Right lobe of liver (tissue), 6 donors: ENCODE results near the gene SKA1. TPM values are rescaled to one million over a fixed set of nuclear protein-coding genes. Genes with fewer than 3 reads are reported as not detected.
"Not testable (repeated sequence)": the region's sequence is repeated elsewhere in the genome, so short reads cannot be mapped to it uniquely, and the experiment has no call there.

Experiments
- ATAC-seq, 4 donors: fragments of 200-7000 bp; cut with Tn5 transposase; one replicate each; pipeline ENCODE4 v1.9.1; 2020; ENCODE audit warnings: mild to moderate bottlenecking in 4 of 4, moderate library complexity in 4 of 4
- DNase-seq, 3 donors: peaks; one replicate each; pipeline ENCODE4 v3.0.0-alpha.2; 2020
- H3K27ac ChIP-seq, 3 donors: fragments of 200-600 bp; one replicate each; pipeline ENCODE4 v1.8.0; 2022
- H3K27me3 ChIP-seq, 2 donors: fragments of 200-600 bp; one replicate each; pipeline ENCODE4 v1.8.0; 2022
- H3K36me3 ChIP-seq, 4 donors: fragments of 200-600 bp; sonication (generic) in 1 of 4; one replicate each; pipeline versions ENCODE4 v1.5.1 to v1.8.0; 2017 to 2022; ENCODE audit warnings: control low read depth in 1 of 4
- H3K4me1 ChIP-seq, 4 donors: fragments of 200-600 bp; sonication (generic) in 1 of 4; one replicate each; pipeline versions ENCODE4 v1.5.1 to v1.8.0; 2017 to 2022; ENCODE audit warnings: control low read depth in 1 of 4
- H3K4me3 ChIP-seq, 3 donors: fragments of 200-600 bp; one replicate each; pipeline ENCODE4 v1.8.0; 2022
- H3K9me3 ChIP-seq, 4 donors: fragments of 200-600 bp; sonication (generic) in 1 of 4; one replicate each; pipeline versions ENCODE4 v1.5.1 to v1.8.0; 2017 to 2022; ENCODE audit warnings: control low read depth in 1 of 4
- POLR2A ChIP-seq: fragments of 450-650 bp; IDR thresholded peaks from one replicate; pipeline ENCODE4 v1.6.1; 2017; ENCODE audit warnings: antibody characterized with exemption, mild to moderate bottlenecking
- WGBS: methylation state at CpG from one replicate; pipeline ENCODE4 v1.1.6; 2018; ENCODE audit warnings: low coverage, low lambda C conversion rate; ENCODE audit not compliant: insufficient coverage; ENCODE audit errors: missing lambda C conversion rate; 5-methylcytosine and 5-hydroxymethylcytosine counted together
- intact Hi-C, 2 donors: fragments of 100-400 bp; cut with DNase I; formaldehyde crosslinking; loops; one replicate each; pipeline versions ENCODE4 v1.11.2 to v1.14.1; 2022
- total RNA-seq, 6 experiments: library from RNA; depleted of rRNA in 2 of 6; stranded (reverse); fragments of >200 nt in 2 of 6; fragmentation: NEBNext Ultra II Directional in 3 of 6; extraction: Animal tissue kit (Norgen Biotek cat#: 25700) in 3 of 6; gene quantifications; one replicate each; pipeline versions ENCODE4 v1.1.0 to v1.2.4, GENCODE V29; 2016 to 2023
- TF ChIP-seq, protein P1 (sequence below), 4 donors: fragments of 200-600 bp in 3 of 4; fragments of 450-650 bp in 1 of 4; IDR thresholded peaks; one replicate each; pipeline versions ENCODE4 v1.5.1 to v1.8.0; 2016 to 2022; ENCODE audit warnings: antibody characterized with exemption in 4 of 4, mild to moderate bottlenecking in 2 of 4
- donor health status: DM: no; HTN: yes; CAD: no.
- donor health status: DM: no; HTN: no; CAD: no.
- donor health status: DM: no; HTN: no; CAD: no.
- donor health status: DM: no; HTN: yes; CAD: no.
- donor health status: DM: no; HTN: yes; CAD: no.

Gene SKA1
- total RNA-seq, 6 experiments from 2014 or later: 0.15 to 1.5 (median 0.75) TPM; not detected in 1

DNA sequence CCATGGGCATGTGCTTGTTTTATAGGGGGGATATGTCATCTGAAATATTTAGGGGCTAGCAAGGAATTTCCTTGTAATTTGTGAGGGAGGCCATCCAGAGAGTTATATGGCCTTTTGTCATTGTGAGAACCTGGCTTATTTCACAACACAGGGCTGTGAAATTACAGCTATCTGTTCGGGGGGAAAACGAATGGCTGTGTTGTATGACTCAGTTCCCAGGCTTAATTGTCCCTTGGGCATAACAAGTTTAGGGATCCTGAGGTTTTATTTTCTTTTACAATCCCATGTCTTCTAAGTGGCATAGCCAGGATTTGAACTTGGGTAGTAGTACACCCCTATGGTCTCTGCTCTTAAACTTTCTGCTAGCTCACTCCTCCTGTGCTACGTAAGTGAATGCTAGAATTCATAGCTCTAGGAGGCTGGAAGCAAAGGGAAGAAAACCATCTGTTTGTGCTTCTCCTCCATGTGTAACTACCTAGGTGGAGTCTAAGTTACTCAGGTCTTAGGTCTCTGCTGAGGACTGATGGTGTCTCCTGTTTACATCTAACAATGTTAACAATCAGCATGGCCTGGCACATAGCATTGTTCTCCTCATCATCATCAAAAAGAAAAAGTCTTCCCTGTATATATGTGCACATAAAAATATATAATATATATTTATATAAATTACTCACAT lies 53.8 kb downstream of the SKA1 start:
- WGBS: 76% methylated on average over 3 of the region's 3 CpGs
- Histone ChIP-seq H3K9me3 (no peaks in the 10 kb centered on the region), H3K4me1 (no peaks in the 10 kb centered on the region), H3K27me3 (no peaks in the 10 kb centered on the region), H3K4me3 (no peak overlapping the region), H3K27ac (no peak overlapping the region), H3K36me3 (no peaks in the 10 kb centered on the region)
- no peak for ATAC-seq
- no peak for TF ChIP-seq POLR2A
- TF ChIP-seq, protein P1, sequence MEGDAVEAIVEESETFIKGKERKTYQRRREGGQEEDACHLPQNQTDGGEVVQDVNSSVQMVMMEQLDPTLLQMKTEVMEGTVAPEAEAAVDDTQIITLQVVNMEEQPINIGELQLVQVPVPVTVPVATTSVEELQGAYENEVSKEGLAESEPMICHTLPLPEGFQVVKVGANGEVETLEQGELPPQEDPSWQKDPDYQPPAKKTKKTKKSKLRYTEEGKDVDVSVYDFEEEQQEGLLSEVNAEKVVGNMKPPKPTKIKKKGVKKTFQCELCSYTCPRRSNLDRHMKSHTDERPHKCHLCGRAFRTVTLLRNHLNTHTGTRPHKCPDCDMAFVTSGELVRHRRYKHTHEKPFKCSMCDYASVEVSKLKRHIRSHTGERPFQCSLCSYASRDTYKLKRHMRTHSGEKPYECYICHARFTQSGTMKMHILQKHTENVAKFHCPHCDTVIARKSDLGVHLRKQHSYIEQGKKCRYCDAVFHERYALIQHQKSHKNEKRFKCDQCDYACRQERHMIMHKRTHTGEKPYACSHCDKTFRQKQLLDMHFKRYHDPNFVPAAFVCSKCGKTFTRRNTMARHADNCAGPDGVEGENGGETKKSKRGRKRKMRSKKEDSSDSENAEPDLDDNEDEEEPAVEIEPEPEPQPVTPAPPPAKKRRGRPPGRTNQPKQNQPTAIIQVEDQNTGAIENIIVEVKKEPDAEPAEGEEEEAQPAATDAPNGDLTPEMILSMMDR (IDR thresholded peaks at IDR 0.05): no peak
- intact Hi-C loops: no loop called here
- DNase-seq: no peak

DNA sequence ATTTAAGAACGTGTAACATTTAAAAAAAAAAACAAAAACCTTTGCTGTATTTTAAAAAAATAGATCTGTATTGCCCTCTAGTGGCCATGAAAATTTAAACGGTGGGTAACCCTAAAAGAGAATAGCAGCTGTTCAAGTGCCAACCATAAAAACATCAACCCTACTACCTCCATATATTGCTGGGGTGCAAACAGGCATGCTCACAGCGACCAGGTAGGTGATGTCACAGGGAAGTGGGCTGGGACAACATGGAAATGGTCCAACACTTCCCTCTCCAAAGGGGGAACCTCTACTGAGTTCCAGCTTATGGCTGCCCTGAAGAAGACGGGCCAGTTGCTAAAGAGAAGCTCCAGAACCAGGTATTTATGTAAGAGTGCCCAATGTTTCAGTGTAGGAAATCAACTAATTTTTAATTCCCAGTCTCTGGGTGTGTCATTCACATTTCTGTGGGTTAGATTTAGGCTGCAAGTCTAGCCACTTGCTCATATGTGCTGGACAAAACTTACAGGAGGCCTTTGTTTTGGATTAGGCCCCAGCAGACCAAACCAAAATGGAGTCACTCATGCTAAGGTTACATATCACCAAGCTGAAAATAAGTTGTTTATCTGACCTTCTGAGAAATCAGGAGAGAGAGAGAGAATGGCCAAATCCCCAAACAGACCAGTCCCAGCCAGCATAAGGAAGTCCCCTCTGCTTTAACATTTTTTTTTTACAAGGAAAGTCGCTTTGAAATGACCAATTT lies 54.5 kb downstream of the SKA1 start:
- Histone ChIP-seq H3K9me3 (no peaks in the 10 kb centered on the region), H3K27ac (no peak overlapping the region), H3K27me3 (no peaks in the 10 kb centered on the region), H3K4me1 (no peaks in the 10 kb centered on the region), H3K4me3 (no peak overlapping the region), H3K36me3 (no peaks in the 10 kb centered on the region)
- WGBS: 22% methylated on average over 5 of the region's 5 CpGs
- DNase-seq: no peak
- no peak for TF ChIP-seq POLR2A
- TF ChIP-seq, protein P1 (IDR thresholded peaks at IDR 0.05): peak; percentile 21 to 63 (median 52)
- peak in 3 of 4 donors; percentile 54 to 66 (median 64) for ATAC-seq
- intact Hi-C loops: no loop called here

DNA sequence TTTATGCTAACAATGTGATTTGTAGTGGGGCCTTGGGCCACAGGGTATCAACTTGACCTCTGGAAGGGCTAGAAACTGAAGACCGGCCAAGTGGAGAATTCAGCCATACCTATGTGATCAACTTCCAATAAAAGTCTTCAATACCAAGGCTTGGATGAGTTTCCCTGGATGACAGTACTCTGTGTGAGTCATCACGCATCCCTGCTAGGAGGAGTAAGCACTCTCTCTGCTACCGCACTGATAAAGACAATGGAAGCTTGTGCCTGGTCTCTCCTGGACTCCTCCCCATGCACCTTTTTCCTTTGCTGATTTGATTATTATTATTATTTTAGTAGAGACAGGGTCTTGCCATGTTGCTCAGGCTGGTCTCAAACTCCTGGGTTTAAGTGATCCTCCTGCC lies 58.1 kb downstream of the SKA1 start:
- TF ChIP-seq POLR2A: no peak
- TF ChIP-seq, protein P1 (IDR thresholded peaks at IDR 0.05): no peak
- Histone ChIP-seq H3K9me3 (no peaks in the 10 kb centered on the region), H3K27me3 (no peaks in the 10 kb centered on the region), H3K4me1 (no peaks in the 10 kb centered on the region), H3K4me3 (no peak overlapping the region), H3K27ac (no peak overlapping the region), H3K36me3 (no peaks in the 10 kb centered on the region)
- no peak for ATAC-seq
- intact Hi-C loops: no loop called here
- 80% methylated on average over 1 of the region's 3 CpGs for WGBS
- DNase-seq: no peak

DNA sequence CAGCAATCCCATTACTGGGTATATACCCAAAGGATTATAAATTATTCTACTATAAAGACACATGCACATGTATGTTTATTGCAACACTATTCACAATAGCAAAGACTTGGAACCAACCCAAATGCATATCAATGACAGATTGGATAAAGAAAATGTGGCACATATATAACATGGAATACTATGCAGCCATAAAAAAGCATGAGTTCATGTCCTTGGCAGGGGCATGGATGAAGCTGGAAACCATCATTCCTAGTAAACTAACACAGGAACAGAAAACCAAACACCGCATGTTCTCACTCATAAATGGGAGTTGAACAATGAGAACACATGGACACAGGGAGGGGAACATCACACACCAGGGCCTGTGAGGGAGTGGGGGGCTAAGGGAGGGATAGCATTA lies 61.9 kb downstream of the SKA1 start:
- H3K27ac ChIP-seq, H3K27me3 ChIP-seq, H3K9me3 ChIP-seq, intact Hi-C loops, ATAC-seq, H3K4me1 ChIP-seq, H3K4me3 ChIP-seq, DNase-seq, H3K36me3 ChIP-seq: not testable (repeated sequence)
- 100% methylated on average over 1 of the region's 1 CpG for WGBS

DNA sequence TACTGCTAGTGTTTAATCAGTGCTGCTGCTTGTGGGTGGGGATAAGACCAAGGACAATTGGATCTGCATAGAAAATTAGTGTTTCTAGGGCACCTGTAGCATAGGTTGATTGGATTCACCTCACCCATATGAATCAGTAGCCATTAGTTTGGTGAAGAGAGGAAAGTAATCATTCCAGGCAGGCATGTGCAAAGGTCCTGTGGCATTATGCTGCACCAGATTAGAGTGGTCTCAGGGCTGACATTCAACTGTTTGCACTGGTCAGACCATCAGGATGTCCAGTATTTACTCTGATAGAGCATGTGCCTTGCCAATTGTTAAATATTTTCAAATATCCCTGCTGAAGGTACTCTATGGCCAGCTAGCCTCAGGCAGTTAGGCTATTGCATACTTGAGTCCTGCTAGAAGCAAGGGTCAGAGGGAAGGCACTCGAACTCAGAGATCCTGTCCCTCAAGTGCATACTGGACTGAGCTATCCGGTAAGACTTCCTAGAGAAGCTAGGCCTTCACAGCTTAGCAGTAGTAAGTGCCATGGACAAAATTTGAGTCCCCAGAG lies 64.7 kb downstream of the SKA1 start:
- ATAC-seq (no peak), DNase-seq (no peak)
- no peaks in the 10 kb centered on the region for H3K9me3 ChIP-seq
- no peaks in the 10 kb centered on the region for H3K36me3 ChIP-seq
- intact Hi-C loops: no loop called here
- H3K4me3 ChIP-seq: no peak overlapping the region
- H3K27ac ChIP-seq: no peak overlapping the region
- TF ChIP-seq, protein P1 (IDR thresholded peaks at IDR 0.05): no peak
- TF ChIP-seq POLR2A: no peak
- H3K27me3 ChIP-seq: no peaks in the 10 kb centered on the region
- no peaks in the 10 kb centered on the region for H3K4me1 ChIP-seq
- WGBS: 33% methylated on average over 1 of the region's 2 CpGs
